Measurements from ENCODE around the gene GPR180. TPM values are rescaled to one million over a fixed set of nuclear protein-coding genes. Genes with fewer than 3 reads are reported as not detected.
"Not testable (repeated sequence)": the region's sequence is repeated elsewhere in the genome, so short reads cannot be mapped to it uniquely, and the experiment has no call there.

The GPR180 gene
- total RNA-seq, 1 donor from 2014 or later = 10.2 TPM

DNA sequence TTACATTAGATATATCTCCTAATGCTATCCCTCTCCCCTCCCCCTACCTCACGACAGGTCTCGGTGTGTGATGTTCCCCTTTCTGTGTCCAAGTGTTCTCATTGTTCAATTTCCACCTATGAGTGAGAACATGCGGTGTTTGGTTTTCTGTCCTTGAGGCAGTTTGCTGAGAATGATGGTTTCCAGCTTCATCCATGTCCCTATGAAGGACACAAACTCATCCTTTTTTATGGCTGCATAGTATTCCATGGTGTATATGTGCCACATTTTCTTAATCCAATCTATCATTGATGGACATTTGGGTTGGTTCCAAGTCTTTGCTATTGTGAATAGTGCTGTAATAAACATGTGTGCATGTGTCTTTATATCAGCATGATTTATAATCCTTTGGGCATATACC is 36.0 kb downstream of the GPR180 start:
- DNase-seq (ENCODE audit: low spot score in 2 of 2); FAIRE-seq: not testable (repeated sequence)

DNA sequence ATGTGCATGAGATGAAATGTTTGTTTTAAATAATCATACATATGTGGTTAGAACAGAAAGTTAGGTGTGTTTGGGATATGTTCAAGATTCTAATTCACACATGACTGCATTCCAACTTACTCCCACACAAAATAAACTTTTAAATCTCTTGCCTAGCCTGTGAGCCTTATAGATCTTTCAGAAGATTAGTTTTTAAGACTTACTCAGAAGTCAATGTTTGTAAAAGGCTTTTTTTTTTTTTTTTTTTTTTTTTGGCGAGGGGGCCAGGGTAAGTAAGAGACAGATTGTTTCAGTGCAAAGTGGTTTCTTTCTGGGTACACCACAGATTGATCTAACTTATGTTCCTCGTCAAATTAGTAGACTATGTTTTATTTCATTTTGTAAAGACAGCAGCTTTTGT is 39.1 kb downstream of the GPR180 start:
- no peak for DNase-seq (ENCODE audit: low spot score in 2 of 2)
- FAIRE-seq = no peak

DNA sequence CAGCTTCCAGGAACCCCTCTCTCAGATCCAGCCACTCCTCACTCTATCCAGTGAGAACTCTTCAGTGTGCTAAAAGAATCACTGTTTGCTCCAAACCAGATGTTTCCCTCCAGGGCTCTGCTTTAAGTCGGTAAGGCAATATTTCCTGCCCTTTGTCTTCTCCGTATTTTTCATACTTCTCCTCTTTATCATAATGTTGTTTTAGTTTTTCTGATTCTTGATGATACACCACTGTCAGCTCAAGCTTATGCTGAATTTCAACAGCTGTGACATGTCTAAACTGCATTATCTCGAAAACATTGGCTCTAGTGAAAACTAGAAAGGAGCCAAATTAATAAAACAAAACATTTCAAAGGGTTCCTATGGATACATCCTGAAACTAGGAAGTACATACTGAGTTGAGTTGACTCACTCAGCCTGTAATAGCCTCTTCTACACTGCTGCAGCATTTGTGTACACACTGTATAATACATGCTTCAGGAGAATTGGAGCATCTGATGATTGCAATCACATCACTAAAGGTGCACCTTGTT is 39.8 kb downstream of the GPR180 start:
- DNase-seq (ENCODE audit: low spot score in 2 of 2) = no peak
- FAIRE-seq = no peak

DNA sequence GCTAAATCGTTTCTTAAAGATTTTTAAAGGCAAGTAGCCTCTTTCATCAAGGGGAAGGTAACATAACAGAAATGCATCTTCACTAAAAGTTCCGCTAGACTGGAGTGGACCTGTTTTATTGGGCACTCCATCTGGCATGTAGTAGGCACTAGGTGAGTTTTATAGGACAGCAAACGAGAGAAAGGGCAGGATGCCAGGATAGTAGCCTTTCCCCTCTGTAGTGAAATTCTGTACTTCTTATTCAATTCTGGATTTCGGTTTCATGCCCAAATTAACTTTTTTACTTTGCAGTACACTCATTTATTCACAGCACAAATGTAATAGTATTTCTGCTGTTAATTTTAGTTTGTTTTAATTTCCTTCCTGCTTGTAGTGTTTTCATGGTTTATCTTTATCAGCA is 45.2 kb downstream of the GPR180 start:
- no peak for FAIRE-seq
- no peak for DNase-seq (ENCODE audit: low spot score in 2 of 2)

DNA sequence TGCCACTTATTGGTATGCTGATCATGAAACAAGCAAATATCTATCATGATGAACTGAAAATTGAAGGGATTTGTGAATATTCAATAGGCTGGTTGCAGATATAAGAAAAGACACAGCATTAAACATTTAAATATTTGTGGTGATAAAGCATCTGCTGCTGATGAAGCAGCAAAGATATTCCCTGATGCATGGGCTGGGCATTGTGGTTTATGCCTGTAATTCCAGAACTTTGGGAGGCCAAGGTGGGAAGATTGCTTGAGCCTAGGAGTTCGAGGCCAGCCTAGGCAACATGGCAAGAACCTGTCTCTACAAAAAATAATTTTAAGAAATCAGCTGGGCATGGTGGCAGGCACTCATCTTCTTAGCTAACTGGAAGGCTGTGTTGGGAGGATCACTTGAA is 54.5 kb downstream of the GPR180 start:
- DNase-seq (ENCODE audit: low spot score in 2 of 2) (no peak), FAIRE-seq (no peak)

DNA sequence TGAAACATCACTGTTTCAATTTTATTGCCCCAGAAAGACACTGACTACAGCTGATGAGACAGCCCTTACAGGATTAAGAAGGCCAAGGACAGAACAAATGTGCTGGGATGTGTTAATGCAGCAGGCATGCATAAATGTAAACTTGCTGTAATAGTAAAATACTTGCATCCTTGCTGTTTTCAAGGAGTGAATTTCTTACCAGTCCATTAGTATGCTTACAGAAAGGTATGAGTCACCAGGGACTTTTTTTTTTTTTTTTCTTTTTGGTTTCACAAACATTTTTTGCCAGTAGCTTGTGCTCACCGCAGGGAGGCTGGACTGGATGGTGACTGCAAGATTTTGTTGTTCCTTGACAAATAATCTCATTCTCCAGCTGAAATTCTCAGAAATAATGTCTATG is 55.1 kb downstream of the GPR180 start:
- FAIRE-seq = no peak
- no peak for DNase-seq (ENCODE audit: low spot score in 2 of 2)

DNA sequence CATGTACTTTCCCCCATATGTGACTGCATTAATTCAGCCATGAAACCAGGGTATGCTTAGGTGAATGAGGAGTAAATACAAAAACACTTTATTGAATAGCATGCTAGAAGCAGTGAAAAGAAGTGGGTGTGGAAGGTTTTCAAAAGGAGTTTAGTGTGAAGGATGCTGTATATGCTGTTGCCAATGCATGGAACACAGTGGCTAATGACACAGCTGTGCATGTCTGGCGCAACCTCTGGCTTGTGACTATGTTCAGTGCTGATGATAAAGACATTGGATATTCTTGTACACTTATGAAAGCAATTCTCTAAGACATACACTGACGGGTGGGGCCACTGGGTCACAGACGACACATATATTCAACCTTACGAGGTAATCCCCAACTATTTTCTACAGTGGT is 55.5 kb downstream of the GPR180 start:
- no peak for DNase-seq (ENCODE audit: low spot score in 2 of 2)
- FAIRE-seq = no peak

DNA sequence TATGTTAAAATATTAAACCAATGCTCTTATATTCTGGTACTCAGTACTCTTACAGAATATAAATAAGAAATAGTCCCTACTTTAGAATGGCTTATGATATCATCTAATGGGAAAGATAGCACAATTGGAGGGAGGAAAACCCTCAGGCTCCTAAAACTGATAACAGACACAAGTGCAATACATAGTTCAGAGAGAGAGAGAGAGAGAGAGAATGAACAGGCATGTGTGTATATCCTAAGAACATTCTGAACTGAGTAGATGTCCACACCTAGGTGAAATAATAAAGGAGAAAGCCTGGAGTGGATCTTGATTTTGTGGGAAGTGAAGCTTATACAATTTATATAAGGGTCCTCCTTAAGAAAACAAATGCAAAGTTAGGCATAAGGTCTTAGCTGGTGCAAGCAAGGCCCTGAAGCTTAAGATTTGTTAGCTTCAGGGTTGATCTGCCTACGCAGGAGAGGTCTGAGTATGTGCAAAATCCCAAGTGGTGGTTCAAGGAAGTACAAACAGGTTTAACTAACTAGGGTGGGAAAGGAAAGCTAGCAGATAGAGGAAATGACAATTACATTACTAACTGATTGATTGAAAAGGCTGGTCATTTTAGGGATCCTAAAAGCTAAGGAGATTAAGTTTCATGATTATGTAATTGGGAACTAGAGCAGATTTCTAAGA is 57.4 kb downstream of the GPR180 start:
- FAIRE-seq = no peak
- no peak for DNase-seq (ENCODE audit: low spot score in 2 of 2)

DNA sequence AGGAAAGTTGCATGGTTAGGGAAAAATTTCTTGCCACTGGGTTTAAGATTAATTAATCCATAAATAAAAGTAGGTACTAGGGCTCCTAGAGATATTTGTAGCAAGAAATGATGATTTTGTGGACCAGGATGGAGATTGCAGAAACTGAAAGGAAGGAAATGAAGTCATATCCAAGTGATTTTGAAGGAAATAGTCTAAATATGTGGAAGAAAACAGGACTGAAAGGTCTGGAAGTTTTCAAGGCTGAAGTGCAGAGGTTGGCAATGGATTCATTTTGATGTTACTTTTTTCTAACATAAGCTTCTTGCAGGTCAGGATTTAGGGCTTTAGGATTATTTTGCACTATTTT is 57.9 kb downstream of the GPR180 start:
- FAIRE-seq = no peak

DNA sequence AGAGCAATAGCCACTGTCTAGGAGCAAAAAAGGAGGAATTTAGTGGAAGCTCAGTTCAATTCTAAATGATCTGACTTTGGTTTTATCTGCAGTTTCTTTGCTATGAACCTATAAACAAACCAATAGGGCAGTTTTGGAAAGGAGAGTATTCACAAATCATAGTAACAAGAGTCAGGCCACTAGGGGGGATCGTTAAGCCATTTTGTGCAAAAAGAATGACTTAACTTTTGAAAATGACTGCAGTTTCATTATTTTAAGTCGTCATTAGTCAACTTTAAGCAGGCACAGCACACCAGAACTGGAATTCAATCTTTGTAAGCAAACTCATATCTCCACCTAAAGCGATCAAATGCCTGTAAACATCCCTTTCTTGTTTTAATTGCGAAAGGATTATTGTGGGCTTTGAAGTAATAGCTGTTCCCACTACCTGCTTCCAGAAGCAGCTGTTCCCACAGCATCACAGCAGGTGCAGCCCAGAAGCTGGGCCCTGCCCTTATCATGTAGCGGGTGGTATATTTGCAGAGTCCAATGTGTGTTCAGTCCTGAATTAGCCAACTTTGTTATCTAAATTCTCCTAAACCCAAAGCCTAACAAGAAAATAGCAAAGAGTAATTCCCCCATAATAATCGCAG is 59.2 kb downstream of the GPR180 start:
- FAIRE-seq (no peak), DNase-seq (ENCODE audit: low spot score in 2 of 2) (no peak)

More for the DNA sequence above, 57.9 kb downstream of the GPR180 start:
- DNase-seq (ENCODE audit: low spot score in 2 of 2) = no peak

DNA sequence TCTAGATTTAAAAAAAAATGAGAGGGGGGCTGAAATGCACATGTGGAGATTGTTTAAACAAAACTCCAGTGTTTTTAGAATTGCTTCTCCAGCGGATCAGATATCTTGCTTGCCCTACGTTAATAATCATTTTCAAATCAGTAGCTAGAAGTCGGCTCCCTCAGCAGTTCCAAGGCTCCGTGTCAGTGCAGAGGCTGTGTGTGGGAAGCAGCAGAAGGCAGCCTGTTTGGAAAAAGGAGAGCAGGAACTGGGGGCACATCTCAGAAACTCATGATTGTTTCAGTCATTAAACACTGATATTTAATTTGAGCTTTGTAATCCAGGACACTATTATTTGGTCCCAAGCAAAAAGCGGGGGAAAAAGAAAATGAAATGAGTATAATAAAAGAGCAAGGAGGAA is 59.7 kb downstream of the GPR180 start:
- FAIRE-seq (no peak), DNase-seq (ENCODE audit: low spot score in 2 of 2) (no peak)

DNA sequence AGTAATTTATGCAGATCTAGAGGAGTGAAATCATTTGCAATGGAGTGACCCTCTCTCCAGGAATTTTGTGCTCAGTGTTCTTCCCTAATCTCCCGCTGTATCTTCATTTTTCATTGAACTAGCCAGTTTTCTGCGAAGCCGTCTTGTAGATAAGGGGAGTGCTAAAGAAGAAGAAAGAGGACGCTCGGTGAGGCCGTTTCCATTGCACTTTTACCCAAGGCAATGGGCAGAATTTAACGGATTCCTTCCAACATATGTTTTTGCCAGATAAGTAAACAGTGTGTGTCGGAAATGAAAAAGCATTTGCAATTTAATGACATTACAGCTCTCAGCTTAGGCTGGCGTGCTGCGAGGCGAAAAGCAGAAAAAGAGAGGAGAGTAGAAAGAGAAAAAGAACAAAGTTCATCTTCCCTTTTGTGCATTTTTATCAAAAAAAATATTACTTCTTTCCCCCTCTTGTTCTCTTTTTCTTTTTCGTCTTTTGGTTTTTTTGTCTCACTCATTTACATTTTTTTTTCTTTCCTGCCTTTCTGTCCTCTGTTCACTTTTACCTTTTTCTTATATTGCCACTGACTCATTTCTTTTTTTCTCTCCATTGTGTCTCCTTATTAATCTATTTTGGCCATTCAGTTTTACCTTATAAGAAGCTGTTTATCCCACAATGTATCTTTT is 60.8 kb downstream of the GPR180 start:
- DNase-seq (ENCODE audit: low spot score in 2 of 2) (no peak), FAIRE-seq (no peak)

DNA sequence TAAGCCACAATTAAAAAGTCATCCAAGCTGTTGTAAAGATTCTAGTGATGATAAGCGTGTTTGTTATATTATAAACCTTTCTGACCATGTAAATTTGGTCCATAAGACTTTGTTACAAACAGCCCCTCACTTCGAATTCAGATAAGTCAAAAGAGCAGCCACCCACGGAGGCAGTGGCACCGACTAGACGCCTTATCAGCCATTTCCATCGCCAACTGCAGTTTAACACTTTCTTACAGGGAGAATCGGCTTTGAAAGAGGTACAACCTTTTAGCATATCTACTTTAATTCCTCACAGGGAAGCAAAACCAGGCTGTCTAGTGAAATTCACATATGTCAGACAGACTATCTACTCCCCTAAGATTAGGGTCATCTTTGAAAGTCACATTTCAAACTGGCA is 63.2 kb downstream of the GPR180 start:
- DNase-seq (ENCODE audit: low spot score in 2 of 2) = no peak

DNA sequence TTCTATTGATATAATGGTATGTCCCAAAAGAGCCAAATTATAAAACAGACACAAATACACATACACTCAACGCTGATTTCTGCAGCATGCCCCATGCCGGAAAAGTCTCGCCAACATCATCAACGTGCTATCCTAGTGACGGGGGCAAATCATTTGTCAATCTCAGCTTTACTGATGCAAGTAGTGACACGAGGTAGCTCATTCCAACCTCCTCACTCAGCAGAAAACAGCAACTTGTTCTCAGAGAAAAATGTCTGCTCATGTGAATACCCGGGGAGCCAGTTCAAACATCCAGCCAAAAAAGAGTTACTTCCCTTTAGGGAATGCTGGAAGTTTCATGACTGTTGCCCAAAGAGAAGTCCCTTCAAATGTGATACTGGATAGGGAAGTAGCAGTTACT is 64.4 kb downstream of the GPR180 start:
- DNase-seq (ENCODE audit: low spot score in 2 of 2) = no peak
- no peak for FAIRE-seq

More for the DNA sequence above, 63.2 kb downstream of the GPR180 start:
- no peak for FAIRE-seq

DNA sequence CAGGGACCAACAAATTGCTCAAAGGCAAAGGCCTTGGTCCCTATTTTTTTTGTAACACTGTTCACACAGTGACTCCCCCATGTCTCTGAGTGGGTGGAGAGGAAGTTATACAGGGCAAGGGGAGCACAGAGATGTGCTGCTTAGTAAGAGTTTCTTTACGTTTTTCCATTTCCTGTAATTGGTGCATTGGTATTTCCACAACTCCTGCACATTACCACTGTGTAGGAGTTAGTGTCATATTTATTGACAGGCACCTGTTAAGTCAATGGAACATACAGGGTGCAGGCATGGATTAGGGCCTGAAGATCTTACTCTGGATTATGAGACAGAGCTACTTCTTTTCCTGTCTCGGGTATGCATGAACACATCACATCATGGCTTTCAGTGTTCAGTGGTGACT is 65.5 kb downstream of the GPR180 start:
- DNase-seq (ENCODE audit: low spot score in 2 of 2) (no peak), FAIRE-seq (no peak)

DNA sequence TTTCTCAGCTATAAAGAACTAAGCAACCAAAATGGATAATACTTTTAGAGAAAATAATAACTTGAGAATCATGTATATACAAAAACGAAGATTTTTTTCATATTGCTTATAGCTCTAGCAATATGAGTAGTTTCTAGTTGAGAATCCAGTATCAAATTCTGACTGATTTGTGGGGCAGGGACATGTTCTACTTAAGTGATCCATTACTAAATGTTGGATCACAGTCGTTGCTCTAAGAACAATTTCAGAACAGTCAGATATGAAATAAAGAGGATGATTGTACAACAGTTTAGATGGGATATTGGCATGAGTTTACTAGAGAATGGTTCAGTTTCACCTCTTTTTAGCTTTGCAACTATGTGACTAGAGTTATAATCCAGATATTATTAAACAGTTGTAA is 70.7 kb downstream of the GPR180 start:
- DNase-seq (ENCODE audit: low spot score in 2 of 2) (no peak), FAIRE-seq (no peak)

DNA sequence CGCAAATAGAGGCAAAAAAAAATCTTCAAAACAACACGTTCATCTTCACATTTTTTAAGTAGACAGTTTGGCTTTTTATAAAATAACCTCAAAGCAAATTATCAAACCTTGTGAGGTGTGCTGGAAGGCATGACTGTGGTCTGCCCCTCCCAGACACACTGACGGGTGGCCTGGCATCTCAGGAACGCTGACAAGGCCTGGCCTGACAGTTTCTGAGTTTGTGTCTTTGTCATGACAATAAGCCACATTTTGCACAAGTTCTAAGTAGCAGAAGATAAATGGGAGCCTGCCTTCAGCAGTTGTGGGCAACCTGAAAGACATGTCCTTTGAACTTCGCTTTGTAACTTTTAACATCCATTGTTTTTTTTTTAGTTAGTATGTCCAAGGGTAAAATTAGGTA is 72.2 kb downstream of the GPR180 start:
- FAIRE-seq (no peak), DNase-seq (ENCODE audit: low spot score in 2 of 2) (no peak)

DNA sequence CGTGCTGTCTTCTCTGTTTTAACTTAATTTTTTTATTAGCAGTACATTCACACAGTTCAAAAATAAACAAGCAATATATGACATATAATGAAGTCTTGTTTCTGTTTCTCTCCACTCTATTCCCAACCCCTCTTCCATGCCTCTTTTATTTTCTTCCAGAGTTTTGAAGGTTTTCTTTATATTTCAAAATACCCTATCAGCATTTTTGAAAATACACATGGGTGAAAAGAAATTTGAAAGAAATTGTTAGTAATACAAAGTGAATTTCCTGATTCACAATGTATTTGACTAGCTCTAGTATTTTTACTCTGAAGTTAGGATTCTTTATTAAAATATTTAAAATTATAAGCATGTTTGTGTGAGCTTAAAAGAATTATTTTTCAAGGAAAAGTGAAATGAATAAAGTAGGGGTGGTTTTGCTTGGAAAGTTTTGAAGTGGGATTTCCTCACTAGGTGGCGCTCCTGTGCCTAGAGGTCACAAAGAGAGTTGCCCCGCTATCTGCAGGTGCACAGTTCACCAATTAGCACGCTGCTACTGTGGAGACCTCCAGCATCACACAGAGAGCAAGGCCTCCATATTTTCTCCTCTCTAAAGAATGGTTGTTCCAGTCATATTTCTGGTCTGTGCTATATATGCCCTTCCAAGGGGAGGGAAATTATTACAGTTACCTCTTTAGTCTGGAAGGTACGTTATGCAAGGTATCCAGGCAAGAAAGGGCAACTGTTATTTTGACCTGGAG is 73.1 kb downstream of the GPR180 start:
- peak in 1 of 2 donors; percentile 26 for DNase-seq (ENCODE audit: low spot score in 2 of 2)
- FAIRE-seq = peak; percentile 50

DNA sequence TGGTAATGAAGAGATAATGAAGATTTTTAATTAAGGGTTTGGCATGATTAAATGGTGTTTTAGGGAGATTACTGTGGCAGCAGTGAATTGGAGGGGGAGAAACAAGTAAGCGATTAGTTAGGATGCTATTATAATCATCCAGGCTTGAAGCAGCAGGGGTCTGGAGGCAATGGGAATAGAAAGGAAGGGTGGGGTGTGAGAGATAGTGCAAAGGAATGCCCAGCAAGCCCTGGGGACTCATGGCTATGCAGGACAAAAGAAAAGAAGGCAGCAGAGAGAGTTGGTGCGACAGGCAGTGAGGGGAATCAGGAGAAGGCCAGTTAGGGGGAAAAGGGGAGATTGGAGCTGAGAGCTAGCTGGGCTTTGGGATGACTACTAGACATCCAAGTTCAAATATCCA is 76.1 kb downstream of the GPR180 start:
- no peak for DNase-seq (ENCODE audit: low spot score in 2 of 2)
- FAIRE-seq = no peak

DNA sequence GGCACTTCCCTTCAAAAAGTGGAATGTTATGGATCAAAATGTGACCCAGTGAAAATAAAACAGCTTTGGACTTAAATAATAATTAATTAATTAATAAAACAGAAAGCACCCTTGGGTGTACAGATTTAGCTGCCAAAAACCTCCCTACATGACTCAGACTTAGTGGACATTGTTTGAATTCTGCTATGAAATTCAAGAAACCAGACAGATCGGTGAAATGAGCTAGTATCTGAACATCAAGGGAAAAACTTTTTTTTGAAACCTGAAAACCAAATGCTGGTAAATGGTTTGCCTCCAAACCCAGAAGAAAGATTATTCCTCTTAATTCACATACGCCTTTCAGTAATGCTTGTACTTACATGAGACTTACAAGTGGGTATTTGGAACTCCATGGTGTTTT is 77.2 kb downstream of the GPR180 start:
- FAIRE-seq (no peak), DNase-seq (ENCODE audit: low spot score in 2 of 2) (no peak)

DNA sequence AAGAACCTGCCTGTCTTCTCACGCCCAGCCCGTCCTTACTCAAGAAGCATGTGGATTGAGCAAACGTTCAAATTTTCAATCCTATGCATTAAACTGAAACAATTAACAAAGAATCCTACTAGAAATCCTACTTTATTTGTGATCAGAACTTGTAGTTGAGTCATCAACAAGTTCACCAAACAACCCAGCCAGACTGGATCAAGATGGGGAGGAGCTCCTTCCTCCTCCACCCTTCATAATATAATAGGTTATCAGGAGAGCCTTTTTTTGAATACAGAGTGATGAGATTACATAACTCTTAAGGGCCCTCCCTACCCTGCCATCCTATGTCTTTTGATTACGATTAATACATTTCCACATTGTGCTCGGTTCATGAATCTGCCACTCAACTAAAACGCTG is 78.0 kb downstream of the GPR180 start:
- DNase-seq (ENCODE audit: low spot score in 2 of 2) (no peak), FAIRE-seq (no peak)
